Activated CD8-positive, alpha-beta memory T cell treated with anti-CD3 and anti-CD28 coated beads, Interleukin-2, amount 50 U/mL, for 24 hours (primary cell): ENCODE measurements around the gene E2F8.
"Not testable (repeated sequence)": the region's sequence is repeated elsewhere in the genome, so short reads cannot be mapped to it uniquely, and the experiment has no call there.

ENCODE experiments used
- DNase-seq: peaks from one replicate; pipeline ENCODE4 v3.0.0-alpha.2; 2020; ENCODE audit errors: extremely low read depth

E2F8 gene, protein sequence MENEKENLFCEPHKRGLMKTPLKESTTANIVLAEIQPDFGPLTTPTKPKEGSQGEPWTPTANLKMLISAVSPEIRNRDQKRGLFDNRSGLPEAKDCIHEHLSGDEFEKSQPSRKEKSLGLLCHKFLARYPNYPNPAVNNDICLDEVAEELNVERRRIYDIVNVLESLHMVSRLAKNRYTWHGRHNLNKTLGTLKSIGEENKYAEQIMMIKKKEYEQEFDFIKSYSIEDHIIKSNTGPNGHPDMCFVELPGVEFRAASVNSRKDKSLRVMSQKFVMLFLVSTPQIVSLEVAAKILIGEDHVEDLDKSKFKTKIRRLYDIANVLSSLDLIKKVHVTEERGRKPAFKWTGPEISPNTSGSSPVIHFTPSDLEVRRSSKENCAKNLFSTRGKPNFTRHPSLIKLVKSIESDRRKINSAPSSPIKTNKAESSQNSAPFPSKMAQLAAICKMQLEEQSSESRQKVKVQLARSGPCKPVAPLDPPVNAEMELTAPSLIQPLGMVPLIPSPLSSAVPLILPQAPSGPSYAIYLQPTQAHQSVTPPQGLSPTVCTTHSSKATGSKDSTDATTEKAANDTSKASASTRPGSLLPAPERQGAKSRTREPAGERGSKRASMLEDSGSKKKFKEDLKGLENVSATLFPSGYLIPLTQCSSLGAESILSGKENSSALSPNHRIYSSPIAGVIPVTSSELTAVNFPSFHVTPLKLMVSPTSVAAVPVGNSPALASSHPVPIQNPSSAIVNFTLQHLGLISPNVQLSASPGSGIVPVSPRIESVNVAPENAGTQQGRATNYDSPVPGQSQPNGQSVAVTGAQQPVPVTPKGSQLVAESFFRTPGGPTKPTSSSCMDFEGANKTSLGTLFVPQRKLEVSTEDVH

DNA sequence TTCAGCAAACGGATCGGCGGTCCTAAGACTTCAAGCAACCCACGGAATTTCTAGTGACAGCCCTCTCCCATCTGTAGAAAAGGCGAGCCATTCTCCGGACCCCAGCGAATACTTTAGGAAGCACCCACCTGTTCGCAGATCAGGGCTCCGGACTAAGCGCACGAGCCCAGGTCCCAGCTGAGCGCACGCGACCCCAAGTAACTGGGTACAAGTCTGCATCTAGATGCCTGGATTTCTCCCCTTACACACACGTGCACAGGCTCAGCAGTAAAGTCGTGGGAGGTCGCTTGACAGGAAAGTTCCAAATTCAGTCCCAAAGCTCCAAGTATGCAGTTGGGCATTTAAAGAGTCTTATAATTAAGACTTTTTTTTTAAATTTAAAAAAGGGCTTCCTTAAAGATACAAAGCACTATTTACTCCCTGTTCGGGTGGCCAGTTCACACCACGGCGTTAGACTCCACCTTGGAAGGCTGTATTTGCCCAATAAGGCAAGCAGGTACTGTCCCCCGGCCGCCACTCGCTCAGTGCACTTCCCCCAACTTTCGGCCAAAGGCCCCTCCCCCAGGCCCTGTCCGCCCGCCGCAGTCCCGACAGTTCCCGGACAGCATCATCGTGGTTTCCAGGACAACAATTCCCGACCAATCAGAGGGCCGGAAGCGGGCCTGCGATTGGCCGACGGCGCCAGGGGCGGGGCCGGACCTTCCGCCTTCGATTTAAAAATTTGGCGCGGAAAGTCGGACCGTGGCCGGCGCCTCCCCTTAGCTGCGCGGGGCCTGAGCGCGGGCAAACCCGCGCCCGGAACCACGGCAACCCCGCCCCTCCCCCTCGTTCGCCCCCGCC, at the start of gene E2F8:
TSS of gene E2F8 (minus strand) at position 526 of the 840 bp plus-strand sequence. CDS start 824 bp downstream, outside the sequence.
- peak; percentile 75 for DNase-seq

GRCh38 chr11:19290356-19290755, 49.6 kb upstream of the E2F8 start:
- DNase-seq, result no peak

- no peak for DNase-seq
Observed at GRCh38 chr11:19288256-19288655, 47.5 kb upstream of the E2F8 start.

DNA sequence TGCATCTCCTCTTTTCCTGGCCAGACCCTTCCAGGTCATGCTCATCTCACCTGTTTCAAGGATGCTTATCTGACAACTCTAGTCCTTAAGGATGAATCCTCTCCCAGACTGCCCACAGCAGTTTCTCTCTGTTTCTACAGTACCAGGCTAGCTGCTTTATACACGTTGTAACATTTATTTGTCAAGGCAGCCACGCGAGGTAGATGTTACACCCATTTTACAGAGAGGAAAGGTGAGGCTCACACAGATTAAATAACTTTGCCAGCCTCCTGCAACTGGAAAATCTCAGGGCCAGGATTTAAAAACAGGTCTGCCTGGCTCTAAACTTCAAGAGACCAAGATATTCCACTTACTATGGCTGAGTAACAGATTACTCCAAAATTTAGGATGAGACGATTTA, 45.7 kb upstream of the E2F8 start:
- DNase-seq, result no peak

GRCh38 chr11:19284881-19285280, 44.1 kb upstream of the E2F8 start:
- DNase-seq, result no peak

DNA sequence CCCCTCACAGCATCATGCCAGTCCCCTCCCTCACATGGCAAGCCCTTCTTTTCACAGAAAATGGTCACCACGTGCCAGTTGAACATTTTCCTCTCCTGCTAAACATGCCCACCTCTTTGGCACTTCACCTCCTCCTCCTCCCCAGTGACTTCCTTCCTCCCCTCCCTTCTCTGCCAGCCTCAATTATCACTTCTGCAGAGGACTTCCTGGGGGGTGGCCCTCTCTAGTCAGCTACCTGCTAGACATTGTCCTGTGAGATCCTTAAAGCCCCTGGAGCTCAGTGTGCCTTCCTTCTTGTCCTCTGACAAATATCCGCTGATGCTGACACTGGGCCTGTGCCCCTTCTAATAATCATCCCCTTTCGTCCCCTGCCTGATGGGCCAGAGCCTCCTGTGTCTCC, 43.2 kb upstream of the E2F8 start:
- no peak for DNase-seq

GRCh38 chr11:19281555-19281954, 40.8 kb upstream of the E2F8 start:
- DNase-seq, result no peak

GRCh38 chr11:19281041-19281440, 40.3 kb upstream of the E2F8 start:
- DNase-seq, result no peak

- no peak for DNase-seq
Observed at GRCh38 chr11:19279451-19279850, 38.7 kb upstream of the E2F8 start.

GRCh38 chr11:19276859-19277808, 36.4 kb upstream of the E2F8 start:
- no peak for DNase-seq

- DNase-seq, result no peak
Observed at GRCh38 chr11:19275496-19275895, 34.8 kb upstream of the E2F8 start.

GRCh38 chr11:19273219-19273618, 32.5 kb upstream of the E2F8 start:
- DNase-seq, result not testable (repeated sequence)

DNA sequence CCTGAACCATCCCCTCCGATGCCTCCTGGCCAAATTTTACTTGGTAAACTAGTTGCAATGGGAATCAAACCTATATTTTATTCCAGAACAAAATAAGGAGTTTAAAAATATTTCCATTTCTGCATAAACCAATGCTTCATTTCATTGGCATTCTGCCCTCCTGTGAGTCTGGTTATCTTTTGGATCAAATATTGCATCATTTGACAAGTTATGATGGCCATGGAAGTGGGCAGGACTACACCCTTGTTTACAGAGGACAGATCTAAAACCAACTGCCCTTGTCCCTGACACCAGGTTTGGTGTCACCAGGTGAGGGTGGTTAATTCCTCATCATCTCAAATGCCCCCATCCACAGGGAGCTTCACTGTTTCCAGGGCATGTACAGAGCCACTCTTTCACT, 28.2 kb upstream of the E2F8 start:
- DNase-seq, result no peak

GRCh38 chr11:19267567-19267966, 26.8 kb upstream of the E2F8 start:
- no peak for DNase-seq

DNA sequence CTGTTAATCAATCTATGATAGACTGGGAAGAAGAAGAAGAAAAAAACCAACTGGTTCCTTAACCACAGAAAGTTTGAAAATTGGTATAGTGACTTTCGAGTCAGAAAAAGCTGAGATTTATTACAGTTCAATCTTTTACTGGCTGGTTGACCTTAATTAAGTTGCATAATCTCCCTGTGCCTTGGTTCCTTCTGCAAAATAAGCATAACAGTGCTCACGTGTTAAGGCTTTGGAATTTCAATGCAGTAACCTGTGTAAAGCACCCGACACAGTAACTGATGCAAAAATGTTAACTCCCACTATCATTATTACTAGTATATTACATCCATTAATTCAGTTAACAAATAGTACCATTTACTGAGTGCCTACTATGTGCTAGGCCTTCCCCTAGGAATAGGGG, 22.6 kb upstream of the E2F8 start:
- no peak for DNase-seq

DNA sequence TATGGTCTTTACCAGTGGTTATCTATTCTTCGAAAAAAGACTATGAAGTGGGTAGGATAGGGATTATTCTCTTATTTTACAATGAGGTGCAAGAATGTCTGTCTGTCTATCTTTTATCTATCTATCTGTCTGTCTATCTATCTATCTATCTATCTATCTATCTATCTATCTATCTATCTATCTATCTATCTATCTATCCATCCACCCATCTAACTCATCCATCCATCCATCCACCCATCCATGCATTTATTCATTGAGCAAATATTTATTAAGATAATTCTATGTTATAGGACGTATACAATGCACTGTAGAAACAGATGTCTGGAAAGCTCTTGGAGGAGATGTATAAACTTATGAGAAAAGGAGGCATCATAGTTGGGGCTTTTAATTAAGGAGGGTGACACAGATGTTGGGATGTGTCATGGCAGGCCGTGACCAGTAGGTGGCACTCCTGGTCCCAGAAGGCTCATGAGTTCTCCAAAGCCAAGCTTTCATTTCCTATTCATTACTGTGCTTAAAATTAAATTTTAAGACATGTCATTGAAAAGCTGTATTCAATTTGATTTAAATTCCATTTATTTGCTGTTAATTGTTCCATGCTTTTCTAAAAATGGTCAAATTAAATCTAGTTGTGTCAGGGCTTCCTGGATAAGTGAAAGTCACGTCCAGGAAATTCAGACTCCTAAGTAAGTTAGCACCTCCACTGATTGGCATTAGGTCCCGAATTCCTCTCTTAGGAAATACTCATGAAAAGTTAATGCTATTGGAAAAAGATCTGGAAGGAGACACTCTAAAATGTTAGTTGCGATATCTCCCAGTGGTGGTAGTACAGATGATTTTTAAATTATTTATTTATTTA, 19.0 kb upstream of the E2F8 start:
- DNase-seq, result peak; percentile 31

DNA sequence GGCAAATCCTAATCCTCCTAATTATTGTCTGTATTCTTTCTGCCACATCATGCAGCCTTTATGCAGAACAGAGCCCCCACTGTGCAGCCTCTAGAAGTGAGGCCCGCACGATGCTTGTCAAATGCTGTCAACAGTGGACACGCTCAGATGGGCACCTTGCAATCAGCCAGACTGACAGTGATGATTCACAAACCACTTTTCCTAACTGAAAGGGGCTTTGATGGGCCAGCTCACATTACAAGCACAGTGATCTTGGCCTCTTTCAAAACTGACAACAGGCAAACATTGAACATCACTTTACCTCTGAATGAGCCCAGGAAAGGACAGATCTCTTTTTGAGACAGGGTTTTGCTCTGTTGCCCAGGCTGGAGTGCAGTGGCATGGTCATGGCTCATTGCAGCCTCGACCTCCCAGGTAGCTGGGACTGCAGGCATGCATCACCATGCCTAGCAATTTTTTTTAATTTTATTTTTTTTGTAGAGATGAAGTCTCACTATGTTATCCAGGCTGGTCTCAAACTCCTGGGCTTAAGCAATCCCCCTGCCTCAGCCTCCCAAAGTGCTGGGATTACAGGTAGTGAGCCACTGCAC, 18.0 kb upstream of the E2F8 start:
- DNase-seq, result no peak

GRCh38 chr11:19254441-19254840, 13.7 kb upstream of the E2F8 start:
- not testable (repeated sequence) for DNase-seq

- no peak for DNase-seq
Observed at GRCh38 chr11:19253817-19254216, 13.1 kb upstream of the E2F8 start.
